HepG2 (cell line): ENCODE results near the gene MFGE8. TPM values are rescaled to one million over a fixed set of nuclear protein-coding genes. Genes with fewer than 3 reads are reported as not detected.

Source experiments
- ATAC-seq: fragments of 200-7000 bp; cut with Tn5 transposase; 3 replicates; pipeline ENCODE4 v1.9.1; 2020; ENCODE audit warnings: mild to moderate bottlenecking, moderate library complexity
- BruUV-seq: library from RNA; stranded (reverse); fragments of 400-500 nt; replicated peaks from 2 replicates; lab custom pipeline; 2021; lab: Mats Ljungman, UMichigan
- CTCF ChIA-PET: fragments of 300-600 bp; formaldehyde crosslinking; extraction: SDS; loops from one replicate; lab custom pipeline; 2021; ENCODE audit warnings: low total read pairs, inconsistent platforms, low intra/inter-chr PET ratio; lab: Yijun Ruan, JAX
- POLR2A ChIA-PET: fragments of 350-600 bp; sonication (Branson Sonifier 250); formaldehyde crosslinking; loops from one replicate; lab custom pipeline; 2020; ENCODE audit warnings: antibody characterized with exemption, inconsistent platforms; lab: Yijun Ruan, JAX
- DNase-seq: peaks from one replicate; pipeline ENCODE4 v3.0.0-alpha.2; 2015; ENCODE audit warnings: low spot score
- FAIRE-seq: peaks from 3 replicates; lab custom pipeline; 2011; peaks lifted over from hg19 to GRCh38; lab: Jason Lieb, UNC
- H2AFZ ChIP-seq: one replicate; pipeline ENCODE4 v1.6.1; 2011; ENCODE audit warnings: low read length, inconsistent platforms
- H3K27ac ChIP-seq: fragments of 300-600 bp; 3 replicates; pipeline ENCODE4 v1.8.0; 2011; ENCODE audit warnings: mixed run types, mild to moderate bottlenecking, mixed read lengths, low read length, inconsistent platforms; ENCODE audit not compliant: insufficient read depth; ENCODE audit errors: extremely low read length
- H3K27me3 ChIP-seq, 2 experiments: fragments of 200-600 bp in 1 of 2; 2 replicates in 1 of 2; 3 replicates in 1 of 2; pipeline versions ENCODE4 v1.6.0 to v1.8.0; 2011; ENCODE audit warnings: low read length in 2 of 2, mild to moderate bottlenecking in 2 of 2, moderate library complexity in 2 of 2, inconsistent platforms in 1 of 2; ENCODE audit not compliant: insufficient read depth in 2 of 2, control insufficient read depth in 1 of 2
- H3K36me3 ChIP-seq, 2 experiments: fragments of 200-600 bp in 1 of 2; replicated peaks in 1 of 2; 2 replicates in 1 of 2; 3 replicates in 1 of 2; pipeline versions ENCODE4 v1.5.1 to v1.8.0; 2011; ENCODE audit warnings: low read length in 2 of 2, inconsistent platforms in 1 of 2; ENCODE audit not compliant: insufficient read depth in 2 of 2, control insufficient read depth in 1 of 2
- H3K4me1 ChIP-seq: 2 replicates; pipeline ENCODE4 v1.5.1; 2012; ENCODE audit warnings: low read length, inconsistent platforms; ENCODE audit not compliant: insufficient read depth
- H3K4me2 ChIP-seq: 2 replicates; pipeline ENCODE4 v1.6.0; 2011; ENCODE audit warnings: low read depth, low read length, inconsistent platforms
- H3K4me3 ChIP-seq, 3 experiments: fragments of 200-600 bp in 1 of 3; sonication (generic), shearing (Covaris generic) in 1 of 3; replicated peaks in 1 of 3; 2 replicates each; pipeline ENCODE4 v1.5.1; 2011 to 2016; ENCODE audit warnings: low read length in 3 of 3, inconsistent platforms in 2 of 3, low read depth in 2 of 3, mild to moderate bottlenecking in 2 of 3, control low read depth in 1 of 3, mixed read lengths in 1 of 3; ENCODE audit not compliant: insufficient read depth in 1 of 3
- H3K79me2 ChIP-seq: one replicate; pipeline ENCODE4 v1.6.1; 2011; ENCODE audit warnings: low read length, inconsistent platforms; ENCODE audit not compliant: insufficient read depth
- H3K9ac ChIP-seq: 2 replicates; pipeline ENCODE4 v1.6.0; 2011; ENCODE audit warnings: mild to moderate bottlenecking, low read depth, low read length, inconsistent platforms; ENCODE audit not compliant: insufficient read depth
- H3K9me3 ChIP-seq: 2 replicates; pipeline ENCODE4 v1.5.1; 2012; ENCODE audit warnings: mild to moderate bottlenecking, low read length
- H4K20me1 ChIP-seq: 2 replicates; pipeline ENCODE4 v1.6.0; 2011; ENCODE audit warnings: inconsistent platforms, mild to moderate bottlenecking, low read length, moderate library complexity; ENCODE audit not compliant: insufficient read depth
- ATM ChIP-seq: fragments of 450-650 bp; IDR thresholded peaks from 2 replicates; pipeline ENCODE4 v1.7.1; 2017; ENCODE audit warnings: mild to moderate bottlenecking, borderline replicate concordance
- DMAP1 ChIP-seq: IDR thresholded peaks from 2 replicates; pipeline ENCODE4 v1.6.1; 2016
- FUBP1 ChIP-seq: sonication (generic); formaldehyde crosslinking; IDR thresholded peaks from 2 replicates; pipeline ENCODE4 v1.5.1; 2020; ENCODE audit warnings: missing genetic modification reagents, mild to moderate bottlenecking, borderline replicate concordance
- GMEB2 ChIP-seq: IDR thresholded peaks from 2 replicates; pipeline ENCODE4 v1.6.1; 2016; ENCODE audit warnings: missing biosample characterization, missing genetic modification reagents, low read depth
- MAFK ChIP-seq, 2 experiments: IDR thresholded peaks in 1 of 2; conservative IDR thresholded peaks in 1 of 2; 2 replicates each; pipeline ENCODE4 v1.6.1; 2011; ENCODE audit warnings: improper control_type of control experiment in 2 of 2, low read length in 2 of 2
- PHF5A ChIP-seq: IDR thresholded peaks from one replicate; pipeline ENCODE4 v1.6.1; 2018; ENCODE audit warnings: low read depth, missing genetic modification reagents; ENCODE audit not compliant: unreplicated experiment
- SALL2 ChIP-seq: sonication (generic); formaldehyde crosslinking; IDR thresholded peaks from 2 replicates; pipeline ENCODE4 v1.8.1; 2023; ENCODE audit warnings: mild to moderate bottlenecking, missing genetic modification reagents, inconsistent platforms
- SIX1 ChIP-seq: sonication (generic); formaldehyde crosslinking; IDR thresholded peaks from 2 replicates; pipeline ENCODE4 v1.4.0; 2020; ENCODE audit warnings: missing genetic modification reagents, borderline replicate concordance
- TOE1 ChIP-seq: sonication (generic); formaldehyde crosslinking; IDR thresholded peaks from 2 replicates; pipeline ENCODE4 v1.4.0; 2020; ENCODE audit warnings: mild to moderate bottlenecking, missing genetic modification reagents
- ZNF607 ChIP-seq: sonication (generic); formaldehyde crosslinking; IDR thresholded peaks from 2 replicates; pipeline ENCODE4 v1.5.1; 2020; ENCODE audit warnings: missing genetic modification reagents, mild to moderate bottlenecking, borderline replicate concordance
- ZSCAN12 ChIP-seq: sonication (generic); formaldehyde crosslinking; IDR thresholded peaks from 2 replicates; pipeline ENCODE4 v1.9.0; 2021; ENCODE audit warnings: mild to moderate bottlenecking, missing genetic modification reagents
- WGBS: methylation state at CpG from one replicate; pipeline ENCODE4 v1.1.6; 2017; ENCODE audit warnings: low lambda C conversion rate; 5-methylcytosine and 5-hydroxymethylcytosine counted together
- in situ Hi-C: cut with HindIII; loops from 2 replicates; pipeline ENCODE4 v1.10.0; 2017; ENCODE audit warnings: low pct_unique_long_range_greater_than_20kb; ENCODE audit not compliant: extremely low pct_ligation_motif_present
- intact Hi-C: fragments of 100-400 bp; cut with micrococcal nuclease; formaldehyde crosslinking; loops from one replicate; pipeline ENCODE4 v1.10.0; 2022; ENCODE audit not compliant: unreplicated experiment
- polyA plus RNA-seq, 8 experiments: library from polyadenylated mRNA; depleted of rRNA in 3 of 8; stranded (reverse) in 7 of 8; unstranded in 1 of 8; fragments of >200 nt; fragmentation: Illumina TruSeq in 4 of 8; extraction: Trizol in 4 of 8; gene quantifications; 2 replicates each; pipeline versions ENCODE4 v1.2.1 to v1.2.3, GENCODE V29; 2011 to 2016; ENCODE audit warnings: low read depth in 4 of 8, missing spikeins in 1 of 8, mixed read lengths in 1 of 8; ENCODE audit not compliant: insufficient read depth in 1 of 8
- total RNA-seq, 5 experiments: library from RNA; depleted of rRNA; stranded (reverse); fragments of >200 nt; fragmentation: Illumina TruSeq; extraction: Trizol; gene quantifications; 2 replicates each; pipeline ENCODE4 v1.2.3, GENCODE V29; 2016; ENCODE audit warnings: low read depth in 1 of 5

The MFGE8 gene
- total and polyA plus RNA-seq, 2 of the 13 experiments (the other 11 are each of a cell fraction or from before 2014, with no cell fraction given): 3.4 to 22.1 TPM

GRCh38 chr15:88959445-88959844, 46.3 kb upstream of the MFGE8 start:
- intact Hi-C loops: no loop called here
- in situ Hi-C loops: no loop called here
- 7% methylated on average over 3 of the region's 3 CpGs for WGBS
- Histone ChIP-seq H4K20me1 (no peaks in the 10 kb centered on the region), H3K79me2 (no peaks in the 10 kb centered on the region), H3K36me3 (no peaks in the 10 kb centered on the region), H3K4me1 (no peaks in the 10 kb centered on the region), H3K27me3 (peaks cover 0 to 12% of the 10 kb centered on the region in 2 experiments; a peak in 1 of 5 replicates), H3K9ac (no peak overlapping the region), H2AFZ (no peak overlapping the region), H3K4me2 (no peak overlapping the region), H3K27ac (no peak overlapping the region), H3K9me3 (no peaks in the 10 kb centered on the region)
- no TSS peak for BruUV-seq
- DNase-seq (no peak), FAIRE-seq (no peak), ATAC-seq (no peak)
- POLR2A ChIA-PET: no interaction called here
- CTCF ChIA-PET: no interaction called here
- TF ChIP-seq PHF5A (CRISPR knock-in tag) (no peak), FUBP1 (CRISPR knock-in tag) (no peak), SIX1 (CRISPR knock-in tag) (no peak), DMAP1 (CRISPR knock-in tag) (no peak), MAFK (conservative IDR thresholded peaks at IDR 0.05 in 1 of 2, IDR thresholded peaks at IDR 0.05 in 1 of 2; ENCODE audit: low read length in 2 of 2) (peak in 1 of 2 experiments; percentile 53; a peak in 2 of 4 replicates)
- TF ChIP-seq, all 625 proteins: peak for 1
- no peak overlapping the region for H3K4me3 ChIP-seq

DNA sequence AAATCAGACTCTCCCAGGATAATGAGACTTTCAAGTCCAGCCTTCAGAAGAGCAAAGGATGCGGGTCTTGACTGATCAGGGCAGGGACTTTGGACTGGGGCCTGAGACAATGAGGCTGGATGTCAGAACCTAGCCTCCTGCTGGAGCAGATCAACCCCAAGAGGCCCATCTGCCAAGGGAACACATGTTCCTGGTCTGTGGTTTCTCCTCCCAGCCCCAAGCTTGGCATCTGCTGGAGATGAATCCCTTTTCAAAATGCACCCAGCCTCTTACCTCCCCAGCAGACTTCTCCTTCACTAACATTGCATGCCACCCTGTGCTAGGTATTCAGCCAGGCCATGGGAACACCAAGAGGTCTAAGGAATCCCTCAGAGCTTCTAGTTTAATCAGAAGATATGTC, 43.7 kb upstream of the MFGE8 start:
- Histone ChIP-seq H3K36me3 (no peaks in the 10 kb centered on the region), H3K9ac (no peak overlapping the region), H3K9me3 (no peaks in the 10 kb centered on the region), H3K27ac (no peak overlapping the region), H3K79me2 (no peaks in the 10 kb centered on the region), H3K4me2 (no peak overlapping the region), H3K4me1 (no peaks in the 10 kb centered on the region), H4K20me1 (no peaks in the 10 kb centered on the region), H2AFZ (no peak overlapping the region), H3K4me3 (no peak overlapping the region), H3K27me3 (peaks cover 0 to 12% of the 10 kb centered on the region in 2 experiments; a peak in 1 of 5 replicates)
- DNase-seq (no peak), ATAC-seq (no peak)
- in situ Hi-C loops: no loop called here
- BruUV-seq: no TSS peak
- WGBS: no CpG with 5 or more reads among the region's 1 CpG
- POLR2A ChIA-PET: no interaction called here
- intact Hi-C loops: no loop called here
- TF ChIP-seq SALL2 (CRISPR knock-in tag): no peak
- TF ChIP-seq TOE1 (CRISPR knock-in tag): no peak
- no peak for TF ChIP-seq GMEB2 (CRISPR knock-in tag)
- TF ChIP-seq ATM: no peak
- no peak for TF ChIP-seq ZNF607 (CRISPR knock-in tag)
- no peak for TF ChIP-seq ZSCAN12
- TF ChIP-seq, all 625 proteins: peak for 0
- CTCF ChIA-PET: no interaction called here
- no peak for FAIRE-seq
